ENCODE data around the gene HSP90B1.

The HSP90B1 gene

DNA sequence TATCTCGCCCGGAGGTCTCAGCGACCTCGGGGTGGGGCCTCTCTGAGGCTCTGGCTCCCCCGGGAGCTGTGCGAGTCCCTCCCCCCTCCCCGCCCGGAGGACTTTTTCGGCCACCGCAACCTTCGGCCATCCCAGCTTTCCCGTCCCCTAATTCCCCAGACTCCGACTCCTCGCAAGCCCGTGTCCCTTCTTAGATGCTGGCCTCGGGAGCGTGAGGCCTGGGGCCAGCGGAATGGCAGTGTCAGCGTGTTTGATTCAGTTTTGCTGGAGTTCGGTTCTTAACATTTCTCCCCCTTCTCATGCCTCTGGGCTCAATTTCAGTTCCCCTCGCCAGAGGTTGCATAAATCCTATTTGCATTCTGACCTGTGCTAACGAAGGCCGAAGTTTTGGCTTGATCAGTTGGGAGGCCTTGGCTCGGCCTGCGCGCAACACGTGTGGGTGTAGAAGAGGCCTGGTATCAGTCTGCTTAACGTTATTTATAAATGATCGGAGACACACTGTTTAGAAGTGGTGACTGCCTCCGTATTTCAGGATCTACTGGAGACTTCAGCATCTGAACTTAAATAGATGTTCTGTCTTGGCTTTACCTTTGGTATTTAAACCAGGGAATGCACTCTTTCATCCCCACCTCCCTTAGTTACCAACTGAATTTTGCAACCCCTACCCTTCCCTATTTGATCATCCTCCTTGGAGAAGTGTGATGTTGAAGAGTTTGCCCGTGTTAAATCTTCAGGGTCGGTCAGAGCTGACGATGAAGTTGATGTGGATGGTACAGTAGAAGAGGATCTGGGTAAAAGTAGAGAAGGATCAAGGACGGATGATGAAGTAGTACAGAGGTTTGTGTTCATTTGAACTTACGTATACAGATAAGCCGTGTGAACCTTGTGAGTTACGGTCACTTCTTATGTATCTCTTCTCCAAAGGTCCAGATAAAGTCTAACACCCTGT, 851 bp downstream of the HSP90B1 start:
- no peak for DNase-seq

DNA sequence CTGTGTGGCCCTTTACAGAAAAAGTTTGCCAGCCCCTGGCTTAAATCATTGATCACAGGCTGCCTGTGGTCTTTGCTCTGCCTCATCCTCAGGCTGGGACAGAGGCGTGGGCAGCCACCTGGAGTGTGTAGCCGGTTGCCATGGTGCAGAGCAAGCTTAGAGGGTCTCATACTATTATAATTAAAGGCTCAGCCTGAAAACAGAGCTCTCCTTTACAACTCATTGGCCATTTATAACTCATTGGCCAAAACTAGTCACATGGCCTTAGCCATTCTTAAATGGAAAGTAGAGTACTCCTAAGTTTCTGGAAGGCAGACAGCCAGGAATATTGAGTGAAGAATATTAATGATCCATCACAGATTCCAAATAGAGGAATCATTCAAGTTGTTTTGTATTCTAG, 3.0 kb downstream of the HSP90B1 start:
- no peak for DNase-seq

DNA sequence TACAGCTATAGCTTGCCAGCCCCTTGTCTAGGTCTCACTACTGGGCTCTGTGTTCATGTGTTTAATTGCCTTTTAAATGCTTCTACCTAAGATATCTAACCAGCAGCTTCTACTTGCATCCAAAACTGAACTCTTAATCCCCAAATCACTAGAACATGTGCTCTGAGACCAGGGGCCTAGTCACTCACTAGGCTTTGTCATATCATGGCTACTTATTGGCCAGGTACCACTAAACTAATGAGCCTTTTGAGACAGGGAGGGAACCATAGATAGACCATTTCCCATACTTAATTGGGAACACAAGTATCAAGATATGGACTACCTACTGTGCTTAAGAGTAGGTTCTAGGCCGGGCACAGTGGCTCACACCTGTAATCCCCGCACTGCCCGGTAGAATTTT, 6.5 kb downstream of the HSP90B1 start:
- DNase-seq = no peak

DNA sequence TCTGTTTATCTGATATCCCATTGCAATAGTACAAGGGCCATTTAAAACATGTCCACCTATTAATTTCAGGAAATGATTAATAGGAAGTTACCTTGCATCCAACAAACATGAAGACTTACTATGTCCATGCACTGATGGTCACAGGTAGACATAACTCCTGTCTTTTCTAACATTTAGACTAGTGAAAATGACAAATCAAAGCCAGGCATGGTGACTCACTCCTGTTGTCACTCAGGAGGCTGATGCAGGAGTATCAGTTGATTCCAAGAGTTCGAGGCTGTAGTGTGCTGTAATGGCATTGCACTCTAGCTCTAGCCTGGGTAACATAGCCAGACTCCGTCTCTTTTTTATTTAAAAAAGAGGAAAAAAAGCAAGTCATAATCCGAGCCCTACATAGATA, 14.8 kb downstream of the HSP90B1 start:
- DNase-seq = no peak

DNA sequence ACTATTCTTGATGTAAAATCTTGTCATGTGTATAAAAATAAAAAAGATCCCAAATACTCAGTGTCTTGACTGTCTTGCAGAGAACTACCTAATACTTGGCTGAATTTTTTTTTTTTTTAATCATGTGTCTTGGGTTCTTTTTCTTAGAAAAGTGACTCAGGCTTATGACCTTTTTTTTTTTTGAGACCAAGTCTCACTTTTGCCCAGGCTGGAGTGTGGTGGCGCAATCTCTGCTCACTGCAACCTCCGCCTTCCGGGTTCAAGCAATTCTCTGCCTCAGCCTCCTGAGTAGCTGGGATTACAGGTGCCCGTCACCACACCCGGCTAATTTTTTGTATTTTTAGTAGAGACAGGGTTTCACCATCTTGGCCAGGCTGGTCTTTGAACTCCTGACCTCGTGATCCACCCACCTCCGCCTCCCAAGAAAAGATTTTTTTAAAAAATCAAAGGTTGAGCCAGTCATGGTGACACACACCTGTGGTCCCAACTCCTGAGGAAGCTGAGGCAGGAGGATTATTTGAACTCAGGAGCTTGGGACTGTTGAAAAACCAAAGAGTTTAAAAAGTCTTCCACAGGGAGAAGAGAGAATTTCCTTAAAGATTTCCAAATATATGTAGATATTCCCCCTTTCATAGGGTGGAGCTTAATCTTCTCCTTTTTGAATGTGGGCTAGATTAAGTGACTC, 17.8 kb downstream of the HSP90B1 start:
- DNase-seq = no peak

DNA sequence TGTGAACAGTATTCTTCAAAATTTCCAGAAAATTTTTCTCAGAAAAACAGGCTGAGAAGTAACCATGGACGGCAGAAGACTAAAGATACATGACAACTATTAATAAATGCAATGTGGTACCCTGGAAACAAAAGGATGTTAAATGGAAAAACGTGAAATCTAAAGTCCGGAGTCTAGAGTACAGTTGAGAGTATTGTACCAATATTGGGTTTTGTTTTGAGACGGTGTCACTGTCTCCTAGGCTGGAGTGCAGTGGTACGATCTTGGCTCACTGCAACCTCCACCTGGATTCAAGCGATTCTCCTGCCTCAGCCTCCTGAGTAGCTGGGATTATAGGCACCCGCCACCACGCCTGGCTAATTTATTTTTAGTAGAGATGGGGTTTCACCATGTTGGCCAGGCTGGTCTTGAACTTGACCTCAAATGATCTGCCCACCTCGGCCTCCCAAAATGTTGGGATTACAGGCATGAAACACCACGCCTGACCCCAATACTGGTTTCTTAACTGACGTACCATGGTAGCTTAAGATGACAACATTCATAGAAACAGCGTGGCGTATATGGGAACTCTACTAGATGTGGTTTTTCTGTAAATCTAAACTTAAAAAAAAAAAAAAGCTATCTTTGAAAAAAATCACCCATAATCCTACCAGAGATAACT, 18.7 kb downstream of the HSP90B1 start:
- no peak for DNase-seq

DNA sequence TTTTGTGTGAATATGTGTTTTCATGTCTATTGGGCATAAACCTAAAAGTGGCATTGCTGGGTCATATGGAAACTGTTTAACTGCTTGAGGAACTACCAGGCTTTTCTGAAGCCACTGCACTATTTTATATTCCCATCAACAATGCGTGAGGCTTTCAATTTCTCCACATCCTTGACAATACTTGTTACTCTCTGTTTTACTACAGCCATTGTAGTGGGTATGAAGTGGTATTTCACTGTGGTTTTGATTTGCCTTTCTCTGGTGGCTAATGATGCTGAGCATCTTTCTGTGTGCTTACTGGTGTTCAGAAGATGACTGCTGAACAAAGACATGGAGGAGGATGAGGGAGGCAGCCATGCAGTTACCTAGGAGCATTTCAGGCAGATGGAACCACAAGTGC, 22.3 kb downstream of the HSP90B1 start:
- no peak for DNase-seq

DNA sequence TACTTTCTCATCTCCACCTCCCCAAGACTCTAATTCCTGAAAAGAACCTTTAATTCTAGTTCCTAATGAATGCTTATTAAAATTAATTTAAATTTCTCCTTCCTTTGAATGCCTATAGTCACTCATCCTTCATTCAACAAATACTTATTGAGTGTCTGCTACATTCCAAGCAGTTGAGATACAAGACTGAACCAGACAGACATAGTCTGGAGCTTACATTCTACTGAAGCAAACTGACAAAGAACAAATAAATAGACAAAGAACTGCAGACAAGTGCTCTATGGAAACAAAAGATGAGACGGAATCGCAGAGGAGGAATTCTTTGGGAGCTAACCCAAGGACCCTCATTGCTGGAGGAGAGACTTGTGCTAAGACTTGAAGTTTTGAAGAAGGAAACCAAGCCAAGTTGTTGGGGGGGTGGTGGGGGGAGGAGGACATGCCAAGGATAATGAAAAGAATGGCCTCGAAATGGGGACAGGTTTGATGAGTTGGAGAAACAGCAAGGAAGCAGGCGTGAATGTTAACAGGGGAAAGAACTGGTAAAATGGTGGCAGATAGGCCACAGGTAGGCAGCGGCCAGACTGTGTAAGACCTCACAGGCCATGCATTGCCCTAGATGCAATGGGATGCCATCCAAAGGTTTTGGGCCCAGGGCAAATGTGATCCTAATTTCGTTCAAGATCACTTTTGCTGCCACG, 25.8 kb downstream of the HSP90B1 start:
- DNase-seq = no peak

DNA sequence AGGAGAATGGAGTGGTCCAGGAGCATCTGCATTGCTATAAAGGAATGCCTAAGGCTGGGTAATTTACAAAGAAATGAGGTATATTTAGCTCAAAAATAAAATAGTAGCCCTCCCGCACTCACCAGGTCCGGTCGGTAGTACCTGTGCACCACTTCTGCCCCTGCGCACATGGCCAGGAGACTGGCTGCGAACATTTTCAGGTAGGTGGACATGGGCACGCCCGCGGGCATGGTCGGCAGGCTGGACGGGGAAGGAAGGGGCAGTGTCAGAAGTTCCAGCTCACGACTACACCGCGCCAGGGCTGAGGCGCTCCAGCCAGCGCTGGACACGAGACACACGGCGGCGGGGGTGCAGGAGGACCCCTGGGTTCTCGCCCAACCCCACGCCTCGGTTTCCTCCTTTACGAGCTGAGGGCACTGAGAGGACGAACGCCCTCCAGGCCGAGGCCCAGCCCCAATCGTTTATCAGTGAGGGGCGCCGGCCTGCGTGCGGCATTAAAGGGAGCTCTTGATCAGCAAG, 26.4 kb downstream of the HSP90B1 start:
- DNase-seq = no peak

DNA sequence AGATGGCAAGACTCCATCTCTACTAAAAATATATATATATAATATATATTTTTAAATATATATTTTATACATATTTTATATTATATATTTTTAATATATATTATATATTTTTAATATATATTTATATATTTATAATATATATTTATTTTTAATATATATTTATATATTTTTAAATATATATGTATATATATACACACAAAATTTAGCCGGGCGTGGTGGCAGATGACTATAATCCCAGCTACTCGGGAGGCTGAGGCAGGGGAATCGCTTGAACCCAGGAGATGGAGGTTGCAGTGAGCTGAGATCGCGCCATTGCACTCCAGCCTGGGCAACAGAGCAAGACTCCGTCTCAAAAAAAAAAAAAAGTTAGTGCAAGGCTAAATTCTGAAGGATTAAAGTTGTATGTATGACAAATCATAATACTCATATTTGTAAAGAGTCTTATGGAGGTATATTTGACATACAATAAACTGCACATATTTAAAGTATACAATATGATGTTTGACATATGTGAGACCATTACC, 27.7 kb downstream of the HSP90B1 start:
- DNase-seq = no peak

DNA sequence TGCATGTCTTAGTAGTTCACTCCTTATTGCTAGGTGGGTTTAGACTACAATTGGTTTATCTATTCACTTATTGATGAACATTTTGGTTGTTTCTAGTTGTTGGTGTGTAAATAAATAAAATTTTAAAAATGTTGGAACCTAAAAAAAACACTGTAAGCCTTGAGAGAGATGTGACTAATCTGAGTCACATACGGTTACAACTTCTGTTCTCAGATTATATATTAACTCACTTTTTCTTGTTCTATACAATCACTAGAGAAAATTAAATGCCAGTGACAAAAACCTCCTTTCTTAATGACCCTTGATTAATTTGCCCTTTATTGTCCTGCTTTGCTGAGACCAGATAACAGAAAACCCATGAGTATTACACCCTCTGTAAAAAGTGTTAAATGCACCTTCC, 28.4 kb downstream of the HSP90B1 start:
- DNase-seq = no peak

DNA sequence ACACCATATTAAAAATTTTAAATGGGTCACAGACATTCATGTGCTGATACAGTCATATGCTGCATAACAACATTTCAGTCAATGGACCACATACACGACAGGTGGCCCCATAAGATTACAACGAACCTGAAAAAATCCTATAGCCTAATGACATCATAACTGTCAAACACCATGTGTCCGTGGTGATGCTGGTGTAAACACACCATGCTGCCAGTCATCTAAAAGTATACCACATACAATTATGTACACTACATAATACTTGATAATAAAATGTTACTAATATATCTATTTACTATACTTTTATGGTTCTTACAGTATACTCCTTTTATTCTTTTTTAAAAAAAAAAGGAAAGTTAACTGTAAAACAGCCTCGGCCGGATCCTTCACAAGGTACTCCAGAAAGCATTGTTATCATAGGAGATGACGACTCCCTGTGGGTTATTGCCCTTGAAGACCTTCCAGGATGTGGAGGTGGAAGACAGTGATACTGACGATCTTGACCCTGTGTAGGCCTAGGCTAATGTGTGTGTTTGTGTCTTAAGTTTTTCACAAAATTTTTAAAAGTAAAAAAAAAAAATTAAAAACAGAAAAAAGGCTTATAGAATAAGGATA, 30.5 kb downstream of the HSP90B1 start:
- DNase-seq = no peak

DNA sequence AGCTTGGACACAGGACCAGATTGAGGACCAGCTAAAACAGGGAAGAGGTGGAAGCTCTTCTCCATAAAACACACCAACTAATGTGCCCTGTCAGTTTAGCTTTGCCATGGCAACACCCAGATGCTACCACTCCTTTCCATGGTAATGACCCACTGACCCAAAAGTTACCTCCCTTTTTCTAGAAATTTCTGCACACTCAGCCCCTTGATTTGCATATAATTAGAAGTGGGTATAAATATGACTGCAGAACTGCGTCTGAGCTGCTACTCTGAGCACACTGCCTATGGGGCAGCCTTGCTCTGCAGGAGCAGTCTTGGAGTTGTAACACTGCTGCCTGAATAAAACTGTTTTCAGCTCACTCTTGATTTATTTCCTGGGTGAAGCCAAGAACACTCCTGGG, 32.3 kb downstream of the HSP90B1 start:
- DNase-seq = no peak

DNA sequence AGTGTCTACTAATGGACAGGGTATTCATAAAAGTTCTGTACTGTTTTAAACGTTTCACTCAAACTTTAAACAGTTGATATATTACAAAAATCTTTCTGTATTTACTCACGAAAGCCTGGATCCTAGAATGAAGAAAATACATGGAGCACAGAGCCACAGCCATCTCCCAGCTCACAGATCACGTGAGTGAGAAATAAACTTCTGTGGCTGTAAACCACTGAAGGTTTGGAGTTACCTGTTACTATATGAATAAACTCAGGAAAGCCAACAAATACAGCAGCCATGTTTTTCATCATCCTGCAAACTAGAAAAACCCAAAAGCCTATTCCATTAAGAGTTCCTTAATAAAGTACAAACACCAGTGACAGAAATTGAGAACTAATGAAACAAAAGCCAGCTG, 34.6 kb downstream of the HSP90B1 start:
- DNase-seq = no peak

DNA sequence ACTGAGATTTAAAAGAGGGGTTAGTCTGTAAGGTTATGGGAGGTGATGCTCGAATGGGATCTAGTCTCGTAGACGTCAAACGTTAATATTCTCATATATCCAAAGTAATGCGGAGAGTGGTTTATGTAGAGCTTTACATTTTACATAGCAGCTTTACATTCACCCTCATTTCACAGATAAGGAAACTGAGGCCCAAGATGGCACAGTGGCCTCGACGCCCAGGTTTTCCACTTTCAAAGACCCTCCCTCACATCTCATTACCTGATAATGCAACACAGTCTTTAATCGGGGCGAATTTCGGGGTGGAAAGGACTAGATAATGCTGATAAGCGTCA, 35.0 kb downstream of the HSP90B1 start:
- DNase-seq = no peak

DNA sequence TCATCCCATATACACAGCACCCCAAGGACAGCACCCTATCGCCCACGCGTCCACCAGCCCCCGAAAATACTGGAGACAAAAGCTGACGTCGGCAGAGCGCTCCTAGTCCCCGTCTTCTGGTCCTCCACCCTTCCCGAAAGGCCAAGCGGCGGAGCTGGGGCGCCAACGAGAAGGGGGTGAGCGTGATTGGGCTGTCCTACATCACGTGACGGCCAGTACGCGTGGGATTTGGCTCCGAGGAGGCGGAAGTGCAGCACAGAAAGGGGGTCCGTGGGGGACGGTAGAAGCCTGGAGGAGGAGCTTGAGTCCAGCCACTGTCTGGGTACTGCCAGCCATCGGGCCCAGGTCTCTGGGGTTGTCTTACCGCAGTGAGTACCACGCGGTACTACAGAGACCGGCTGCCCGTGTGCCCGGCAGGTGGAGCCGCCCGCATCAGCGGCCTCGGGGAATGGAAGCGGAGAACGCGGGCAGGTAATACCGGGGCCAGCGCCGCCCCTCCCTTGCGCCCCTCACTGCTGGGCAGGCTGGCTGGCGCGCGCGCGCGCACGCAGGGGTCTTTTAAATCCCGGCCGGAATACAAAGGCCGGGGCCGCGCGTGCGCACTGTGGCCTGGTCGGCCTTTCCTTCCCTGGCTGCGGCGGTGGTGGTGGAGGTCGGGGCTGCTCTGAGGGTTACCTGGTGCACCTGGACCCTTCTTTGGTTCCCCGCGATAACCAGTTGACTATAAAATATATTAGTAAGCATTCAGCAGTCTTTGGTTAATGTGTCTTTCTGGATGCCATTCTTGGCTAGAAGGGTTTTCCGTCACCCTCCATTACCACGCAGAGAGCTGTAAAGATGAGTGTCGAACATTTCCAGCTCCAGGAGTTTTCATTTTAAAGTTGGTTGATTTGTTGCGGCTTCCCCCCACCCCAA, 35.6 kb downstream of the HSP90B1 start, which contains the start of gene TDG:
TDG (plus strand) TSS at position 283 of the 915 bp plus-strand sequence; CDS start at position 449, 166 bp downstream.
- peak; percentile 99 for DNase-seq

DNA sequence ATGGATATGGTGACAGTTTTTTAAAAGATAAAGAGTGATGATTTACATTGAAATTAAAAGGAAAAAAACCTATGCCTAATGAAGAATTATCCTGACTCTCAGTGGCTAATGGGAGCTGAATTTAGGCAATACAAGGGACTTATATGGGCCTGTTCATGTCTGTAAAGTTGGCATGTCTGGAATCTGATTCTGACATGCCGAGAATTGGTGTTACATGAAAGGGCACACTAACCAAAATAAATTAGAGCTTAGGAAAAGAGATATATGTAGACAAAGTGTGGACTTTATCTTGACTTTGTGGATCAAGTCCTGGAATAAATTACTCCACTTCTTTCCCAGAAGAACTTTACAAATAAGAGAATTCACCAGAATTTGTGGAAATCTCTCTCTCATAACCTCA, 36.5 kb downstream of the HSP90B1 start:
- DNase-seq = no peak

DNA sequence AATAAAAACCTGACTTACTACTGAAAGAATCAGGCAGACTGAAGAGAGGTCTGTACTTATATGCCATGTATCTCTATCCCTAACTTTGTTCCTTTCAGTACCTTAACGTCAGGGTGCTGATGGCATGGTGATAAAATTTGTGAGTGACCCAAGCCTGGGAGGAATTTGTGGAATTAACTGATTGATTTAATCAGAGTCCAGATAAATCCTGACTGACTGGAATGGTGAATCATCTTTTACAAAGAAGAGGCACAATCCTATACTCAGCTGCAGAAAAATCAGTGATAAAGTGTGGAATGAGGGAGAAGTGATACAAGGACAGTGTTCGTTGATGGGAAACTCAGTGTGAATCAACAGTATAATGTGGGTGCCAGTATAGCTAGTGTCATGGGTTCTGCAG, 39.2 kb downstream of the HSP90B1 start:
- DNase-seq = no peak

DNA sequence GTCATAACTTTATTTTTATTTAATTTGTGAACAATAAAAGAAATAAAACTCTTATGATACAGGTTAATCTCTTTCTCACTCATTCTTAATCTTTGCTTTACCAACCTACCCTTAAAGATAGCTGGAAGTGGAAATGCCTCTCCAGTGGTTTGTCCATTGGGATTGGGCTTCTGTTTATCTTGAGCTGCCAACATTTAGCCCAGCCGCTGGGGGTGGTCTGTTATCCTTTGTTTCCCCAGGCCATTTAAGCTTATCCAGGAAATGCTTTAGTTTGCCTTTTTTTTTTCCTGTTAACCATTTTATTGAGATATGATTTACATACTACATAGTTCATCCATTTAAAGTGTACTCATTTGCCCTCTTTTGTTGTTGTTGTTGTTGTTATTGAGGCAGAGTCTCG, 43.7 kb downstream of the HSP90B1 start:
- DNase-seq = no peak

DNA sequence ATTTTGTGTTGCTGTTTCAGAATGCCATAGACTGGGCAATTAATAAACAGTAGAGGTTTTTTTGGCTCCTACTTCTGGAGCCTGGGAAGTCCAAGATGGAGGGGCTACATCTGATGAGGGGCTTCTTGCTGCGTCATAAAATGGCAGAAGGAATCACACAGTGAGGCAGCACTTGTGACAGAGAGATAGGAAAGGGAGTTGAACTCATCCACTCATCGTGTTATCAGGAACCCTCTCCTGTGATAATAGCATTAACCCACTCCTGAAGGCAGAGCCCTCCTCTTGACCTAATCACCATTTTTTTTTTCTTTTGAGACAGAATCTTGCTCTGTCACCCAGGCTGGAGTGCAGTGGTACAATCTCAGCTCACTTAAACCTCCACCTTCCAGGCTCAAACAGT, 45.2 kb downstream of the HSP90B1 start:
- DNase-seq = no peak

DNA sequence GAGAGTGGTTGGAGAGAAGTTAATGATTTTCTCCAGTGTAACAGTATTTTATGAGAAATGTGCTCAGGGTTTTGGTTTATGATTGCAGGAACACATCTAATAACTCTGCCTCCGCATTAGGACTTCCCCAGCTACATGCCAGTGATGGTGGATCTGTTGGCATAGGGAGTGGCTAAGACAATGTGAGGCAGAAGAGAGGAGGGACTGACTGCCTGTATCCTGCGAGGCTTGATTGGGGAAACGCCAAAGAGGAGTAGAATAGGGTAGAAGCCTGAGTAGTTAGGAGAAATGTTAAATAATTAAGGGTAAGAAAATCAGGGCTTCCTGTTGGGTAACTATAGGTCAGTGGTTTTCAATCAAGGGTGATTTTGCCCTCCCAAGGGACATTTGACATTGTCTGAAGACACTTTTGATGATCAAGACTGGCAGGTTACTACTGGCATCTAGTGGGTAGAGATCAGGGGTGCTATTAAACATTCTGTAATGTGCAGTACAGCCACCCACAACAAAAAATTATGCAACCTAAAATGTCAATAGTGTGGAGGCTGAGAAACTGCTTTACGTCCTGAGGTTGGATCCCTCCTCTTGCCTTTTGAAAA, 48.3 kb downstream of the HSP90B1 start:
- DNase-seq = no peak

All from NCI-H187 treated with DMSO at 0.1 percent for 48 hours (cell line).